Measurements from ENCODE around the gene PKN3. TPM values are rescaled to one million over a fixed set of nuclear protein-coding genes. Genes with fewer than 3 reads are reported as not detected.

PKN3 gene
- total RNA-seq, 1 experiment from 2014 or later: 7.8 TPM

DNA sequence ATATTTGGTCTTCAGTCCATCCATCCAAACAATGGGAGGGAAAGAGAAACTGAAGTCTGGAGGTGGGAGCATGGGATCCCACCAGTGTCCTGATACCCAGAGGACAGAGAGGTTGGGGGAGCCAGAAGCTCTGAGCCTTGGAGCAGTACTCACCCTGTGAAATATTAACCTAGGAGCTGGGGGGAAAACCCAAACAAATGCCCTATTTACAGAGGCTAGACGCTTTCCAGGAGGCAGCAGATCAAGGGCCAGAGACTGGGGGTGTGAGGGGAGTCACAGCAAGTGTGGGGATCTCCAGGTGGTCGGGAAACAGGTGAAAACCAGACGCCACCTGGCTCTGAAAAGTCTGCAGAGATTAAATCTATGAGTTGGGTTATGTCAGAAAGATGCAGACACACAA is 63.2 kb downstream of the PKN3 start:
- H3K9ac ChIP-seq (ENCODE audit: low read length): no peak overlapping the region
- DNase-seq (no peak), ATAC-seq (no peak)
- H3K9me2 ChIP-seq (replicated peaks; ENCODE audit: low read length): no peaks in the 10 kb centered on the region
- no peak overlapping the region for H3K27ac ChIP-seq (ENCODE audit: low read length)
- peaks cover 2% of the 10 kb centered on the region; the same call in 1 of the 2 replicates for H3K4me1 ChIP-seq (ENCODE audit: insufficient read depth, low read length)
- intact Hi-C loops (cut with micrococcal nuclease): no loop called here
- H3F3A ChIP-seq (ENCODE audit: low read length, unreplicated experiment): no peaks in the 10 kb centered on the region
- no peaks in the 10 kb centered on the region for H3K36me3 ChIP-seq (ENCODE audit: low read depth, low read length)
- H3K4me2 ChIP-seq (ENCODE audit: low read length): no peak overlapping the region
- POLR2A ChIA-PET (ENCODE audit: unreplicated experiment): no interaction called here
- H2AFZ ChIP-seq (ENCODE audit: low read length): no peak overlapping the region
- peaks cover 6% of the 10 kb centered on the region for H3K79me2 ChIP-seq (ENCODE audit: low read length)
- no peaks in the 10 kb centered on the region for H4K20me1 ChIP-seq (ENCODE audit: low read length)
- no peaks in the 10 kb centered on the region for H3K27me3 ChIP-seq (ENCODE audit: low read length)
- no peaks in the 10 kb centered on the region for H3K9me3 ChIP-seq (ENCODE audit: low read length)
- CTCF ChIA-PET: no interaction called here
- no peak for TF ChIP-seq EZH2 (IDR thresholded peaks at IDR 0.05; ENCODE audit: low read length, unreplicated experiment)
- TF ChIP-seq, protein P1, sequence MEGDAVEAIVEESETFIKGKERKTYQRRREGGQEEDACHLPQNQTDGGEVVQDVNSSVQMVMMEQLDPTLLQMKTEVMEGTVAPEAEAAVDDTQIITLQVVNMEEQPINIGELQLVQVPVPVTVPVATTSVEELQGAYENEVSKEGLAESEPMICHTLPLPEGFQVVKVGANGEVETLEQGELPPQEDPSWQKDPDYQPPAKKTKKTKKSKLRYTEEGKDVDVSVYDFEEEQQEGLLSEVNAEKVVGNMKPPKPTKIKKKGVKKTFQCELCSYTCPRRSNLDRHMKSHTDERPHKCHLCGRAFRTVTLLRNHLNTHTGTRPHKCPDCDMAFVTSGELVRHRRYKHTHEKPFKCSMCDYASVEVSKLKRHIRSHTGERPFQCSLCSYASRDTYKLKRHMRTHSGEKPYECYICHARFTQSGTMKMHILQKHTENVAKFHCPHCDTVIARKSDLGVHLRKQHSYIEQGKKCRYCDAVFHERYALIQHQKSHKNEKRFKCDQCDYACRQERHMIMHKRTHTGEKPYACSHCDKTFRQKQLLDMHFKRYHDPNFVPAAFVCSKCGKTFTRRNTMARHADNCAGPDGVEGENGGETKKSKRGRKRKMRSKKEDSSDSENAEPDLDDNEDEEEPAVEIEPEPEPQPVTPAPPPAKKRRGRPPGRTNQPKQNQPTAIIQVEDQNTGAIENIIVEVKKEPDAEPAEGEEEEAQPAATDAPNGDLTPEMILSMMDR (conservative IDR thresholded peaks at IDR 0.05; ENCODE audit: low read depth, low read length): no peak
- TF ChIP-seq EZH2phosphoT487 (IDR thresholded peaks at IDR 0.05; ENCODE audit: borderline replicate concordance, low read length): no peak
- BruUV-seq (replicated peaks): no TSS peak
- no peak overlapping the region for H3K4me3 ChIP-seq (ENCODE audit: low read length)

DNA sequence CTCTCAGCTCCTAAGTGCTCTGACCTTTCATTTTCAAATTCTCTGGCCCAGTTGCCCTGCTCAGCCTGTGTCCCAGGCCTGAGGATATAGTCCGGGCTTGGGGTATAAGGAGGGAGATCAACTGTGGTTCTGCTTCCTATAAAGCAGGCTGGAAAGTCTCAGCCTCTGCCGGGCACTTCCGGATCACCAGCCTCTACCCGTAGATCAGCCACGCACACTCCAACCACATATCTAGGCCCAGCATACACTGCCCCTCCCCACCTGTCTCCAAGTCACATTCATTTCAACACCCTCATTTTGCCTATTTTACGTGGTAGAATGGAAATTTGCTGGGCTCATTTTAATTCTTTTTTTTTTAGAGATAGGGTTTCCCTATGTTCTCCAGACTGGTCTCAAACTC is 66.3 kb downstream of the PKN3 start:
- intact Hi-C loops (cut with micrococcal nuclease): no loop called here
- POLR2A ChIA-PET (ENCODE audit: unreplicated experiment): no interaction called here
- DNase-seq (no peak), ATAC-seq (no peak)
- TF ChIP-seq EZH2 (IDR thresholded peaks at IDR 0.05; ENCODE audit: low read length, unreplicated experiment) (no peak), EZH2phosphoT487 (IDR thresholded peaks at IDR 0.05; ENCODE audit: borderline replicate concordance, low read length) (no peak)
- TF ChIP-seq, protein P1 (conservative IDR thresholded peaks at IDR 0.05; ENCODE audit: low read depth, low read length): no peak
- Histone ChIP-seq H3F3A (ENCODE audit: low read length, unreplicated experiment) (no peaks in the 10 kb centered on the region), H3K27ac (ENCODE audit: low read length) (no peak overlapping the region), H3K4me3 (ENCODE audit: low read length) (no peak overlapping the region), H4K20me1 (ENCODE audit: low read length) (no peaks in the 10 kb centered on the region), H3K9ac (ENCODE audit: low read length) (no peak overlapping the region), H3K9me2 (replicated peaks; ENCODE audit: low read length) (no peaks in the 10 kb centered on the region), H2AFZ (ENCODE audit: low read length) (no peak overlapping the region), H3K27me3 (ENCODE audit: low read length) (no peaks in the 10 kb centered on the region), H3K36me3 (ENCODE audit: low read depth, low read length) (no peaks in the 10 kb centered on the region), H3K4me2 (ENCODE audit: low read length) (no peak overlapping the region), H3K79me2 (ENCODE audit: low read length) (peaks cover 13% of the 10 kb centered on the region), H3K9me3 (ENCODE audit: low read length) (no peaks in the 10 kb centered on the region), H3K4me1 (ENCODE audit: insufficient read depth, low read length) (peaks cover 5% of the 10 kb centered on the region; the same call in 1 of the 2 replicates)
- CTCF ChIA-PET: no interaction called here
- BruUV-seq (replicated peaks): no TSS peak

Other genes starting within 250 kb of the PKN3 start
- 31.2 and 35.0 TPM in 2 replicates for gene ODF2, start 246.5 kb upstream of the PKN3 start, total RNA-seq (2014; rRNA removed)
- 27.0 and 39.0 TPM in 2 replicates for gene GLE1, start 197.8 kb upstream of the PKN3 start, total RNA-seq (2014; rRNA removed)
- gene SPTAN1, start 149.9 kb upstream of the PKN3 start, total RNA-seq (2014; rRNA removed): 221 and 251 TPM in 2 replicates
- gene DYNC2I2, start 45.7 kb upstream of the PKN3 start, total RNA-seq (2014; rRNA removed): 185 and 196 TPM in 2 replicates
- 647 and 709 TPM in 2 replicates for gene SET, start 13.3 kb upstream of the PKN3 start, total RNA-seq (2014; rRNA removed)
- gene ZDHHC12, start 21.6 kb downstream of the PKN3 start, total RNA-seq (2014; rRNA removed): 82.4 and 86.1 TPM in 2 replicates
- gene ZER1, start 69.4 kb downstream of the PKN3 start, total RNA-seq (2014; rRNA removed): 14.8 and 20.6 TPM in 2 replicates
- 15.0 and 18.8 TPM in 2 replicates for gene TBC1D13, start 84.8 kb downstream of the PKN3 start, total RNA-seq (2014; rRNA removed)
- 37.0 and 51.5 TPM in 2 replicates for gene ENDOG, start 116.0 kb downstream of the PKN3 start, total RNA-seq (2014; rRNA removed)
- 27.2 and 30.5 TPM in 2 replicates for gene SPOUT1, start 127.3 kb downstream of the PKN3 start, total RNA-seq (2014; rRNA removed)
- gene KYAT1, start 179.4 kb downstream of the PKN3 start, total RNA-seq (2014; rRNA removed): 7.4 and 12.9 TPM in 2 replicates
- 58.9 and 65.5 TPM in 2 replicates for gene LRRC8A, start 179.6 kb downstream of the PKN3 start, total RNA-seq (2014; rRNA removed)
- gene PHYHD1, start 218.5 kb downstream of the PKN3 start, total RNA-seq (2014; rRNA removed): 1.6 TPM in 1 of 2 replicates, not detected in the other
- 17.9 and 23.7 TPM in 2 replicates for gene DOLK, start 245.1 kb downstream of the PKN3 start, total RNA-seq (2014; rRNA removed)
- gene NUP188, start 245.2 kb downstream of the PKN3 start, total RNA-seq (2014; rRNA removed): 48.0 and 52.0 TPM in 2 replicates